BLaER1 treated with 17β-estradiol and CSF1 and Interleukin-3, amounts not matched to agents 10 nM and 100 nM (cell line): ENCODE results near the gene OLFML1.

ENCODE experiments used
- H3K27ac ChIP-seq, 11 experiments: shearing (Covaris generic); formaldehyde crosslinking; 2 replicates each; pipeline ENCODE4 v1.8.1; 2022
- H3K27me3 ChIP-seq, 11 experiments: shearing (Covaris generic); formaldehyde crosslinking; 2 replicates each; pipeline ENCODE4 v1.8.1; 2022
- H3K36me3 ChIP-seq, 11 experiments: shearing (Covaris generic); formaldehyde crosslinking; 2 replicates each; pipeline ENCODE4 v1.8.1; 2022
- H3K4me1 ChIP-seq, 10 experiments: shearing (Covaris generic); formaldehyde crosslinking; 2 replicates each; pipeline ENCODE4 v1.8.1; 2022
- H3K4me2 ChIP-seq, 11 experiments: shearing (Covaris generic); formaldehyde crosslinking; 2 replicates each; pipeline ENCODE4 v1.8.1; 2022
- H3K4me3 ChIP-seq, 10 experiments: shearing (Covaris generic); formaldehyde crosslinking; 2 replicates each; pipeline ENCODE4 v1.8.1; 2022
- H3K9ac ChIP-seq, 11 experiments: shearing (Covaris generic); formaldehyde crosslinking; 2 replicates each; pipeline ENCODE4 v1.8.1; 2022
- H3K9me3 ChIP-seq, 11 experiments: shearing (Covaris generic); formaldehyde crosslinking; replicated peaks in 1 of 11; 2 replicates each; pipeline ENCODE4 v1.8.1; 2022
- H4K20me1 ChIP-seq, 11 experiments: shearing (Covaris generic); formaldehyde crosslinking; 2 replicates each; pipeline ENCODE4 v1.8.1; 2022
- Cebpa-rat ChIP-seq, 11 experiments: shearing (Covaris generic); IDR thresholded peaks; 2 replicates each; pipeline ENCODE4 v1.8.1; 2022

Gene OLFML1

GRCh38 chr11:7469351-7469865, 15.9 kb upstream of the OLFML1 start:
- Histone ChIP-seq H3K9me3 (no peaks in the 10 kb centered on the region), H3K9ac (no peak overlapping the region), H3K27me3 (no peaks in the 10 kb centered on the region), H3K27ac (no peak overlapping the region), H4K20me1 (no peaks in the 10 kb centered on the region), H3K4me2 (no peak overlapping the region), H3K4me1 (peaks cover 0 to 12% (median 6%) of the 10 kb centered on the region in 10 experiments; a peak in 8 of 20 replicates), H3K4me3 (no peak overlapping the region), H3K36me3 (no peaks in the 10 kb centered on the region; a peak in 1 of 22 replicates)
- TF ChIP-seq Cebpa-rat (IDR thresholded peaks at IDR 0.05) = no peak

GRCh38 chr11:7471071-7471470, 14.2 kb upstream of the OLFML1 start:
- H3K27ac ChIP-seq = no peak overlapping the region
- H3K4me1 ChIP-seq = peaks cover 0 to 12% (median 6%) of the 10 kb centered on the region in 10 experiments; a peak in 8 of 20 replicates
- H4K20me1 ChIP-seq = no peaks in the 10 kb centered on the region
- TF ChIP-seq Cebpa-rat (IDR thresholded peaks at IDR 0.05) = no peak
- H3K4me3 ChIP-seq = no peak overlapping the region
- no peaks in the 10 kb centered on the region for H3K9me3 ChIP-seq
- no peak overlapping the region for H3K4me2 ChIP-seq
- no peak overlapping the region for H3K9ac ChIP-seq
- no peaks in the 10 kb centered on the region; a peak in 1 of 22 replicates for H3K36me3 ChIP-seq
- no peaks in the 10 kb centered on the region for H3K27me3 ChIP-seq

- Histone ChIP-seq H3K27me3 (no peaks in the 10 kb centered on the region), H3K4me2 (peak overlapping the region in 7 of 11 experiments; percentile 12 to 53 (median 43); a peak in 11 of 22 replicates), H3K4me3 (no peak overlapping the region), H3K36me3 (no peaks in the 10 kb centered on the region; a peak in 1 of 22 replicates), H3K4me1 (peaks cover 0 to 12% (median 7%) of the 10 kb centered on the region in 10 experiments; a peak in 10 of 20 replicates), H3K9ac (no peak overlapping the region), H4K20me1 (no peaks in the 10 kb centered on the region), H3K27ac (no peak overlapping the region), H3K9me3 (no peaks in the 10 kb centered on the region)
- TF ChIP-seq Cebpa-rat (IDR thresholded peaks at IDR 0.05) = no peak
These were observed 11.6 kb upstream of the OLFML1 start for GRCh38 chr11:7473717-7474116.

- no peak overlapping the region for H3K27ac ChIP-seq
- H3K36me3 ChIP-seq = no peaks in the 10 kb centered on the region
- peaks cover 0 to 7% (median 0%) of the 10 kb centered on the region in 10 experiments; a peak in 2 of 20 replicates for H3K4me1 ChIP-seq
- H3K27me3 ChIP-seq = no peaks in the 10 kb centered on the region
- H3K4me2 ChIP-seq = no peak overlapping the region
- no peak overlapping the region for H3K4me3 ChIP-seq
- no peak overlapping the region for H3K9ac ChIP-seq
- no peaks in the 10 kb centered on the region for H4K20me1 ChIP-seq
- TF ChIP-seq Cebpa-rat (IDR thresholded peaks at IDR 0.05) = no peak
- no peaks in the 10 kb centered on the region for H3K9me3 ChIP-seq
These were observed 5.2 kb upstream of the OLFML1 start for GRCh38 chr11:7480113-7480512.

- Histone ChIP-seq H3K9me3 (no peaks in the 10 kb centered on the region), H4K20me1 (no peaks in the 10 kb centered on the region), H3K27ac (no peak overlapping the region), H3K4me1 (peaks cover 0 to under 1% (median 0%) of the 10 kb centered on the region in 10 experiments; a peak in 4 of 20 replicates), H3K9ac (no peak overlapping the region), H3K4me2 (no peak overlapping the region), H3K4me3 (no peak overlapping the region), H3K36me3 (no peaks in the 10 kb centered on the region), H3K27me3 (no peaks in the 10 kb centered on the region)
- TF ChIP-seq Cebpa-rat (IDR thresholded peaks at IDR 0.05) = no peak
These were observed 1.2 kb upstream of the OLFML1 start for GRCh38 chr11:7484131-7484530.

- Histone ChIP-seq H3K9ac (no peak overlapping the region), H4K20me1 (no peaks in the 10 kb centered on the region), H3K4me3 (no peak overlapping the region), H3K4me1 (peaks cover 0 to 6% (median 0%) of the 10 kb centered on the region in 10 experiments; a peak in 5 of 20 replicates), H3K27ac (no peak overlapping the region), H3K27me3 (no peaks in the 10 kb centered on the region), H3K36me3 (no peaks in the 10 kb centered on the region), H3K4me2 (no peak overlapping the region), H3K9me3 (no peaks in the 10 kb centered on the region)
- no peak for TF ChIP-seq Cebpa-rat (IDR thresholded peaks at IDR 0.05)
These were observed 661 bp upstream of the OLFML1 start for GRCh38 chr11:7484645-7485044.

GRCh38 chr11:7486098-7486780, 933 bp downstream of the OLFML1 start:
- H3K9me3 ChIP-seq = no peaks in the 10 kb centered on the region
- H3K4me2 ChIP-seq = no peak overlapping the region
- H3K36me3 ChIP-seq = no peaks in the 10 kb centered on the region
- H3K4me3 ChIP-seq = no peak overlapping the region
- TF ChIP-seq Cebpa-rat (IDR thresholded peaks at IDR 0.05) = no peak
- no peaks in the 10 kb centered on the region for H4K20me1 ChIP-seq
- no peak overlapping the region for H3K9ac ChIP-seq
- no peak overlapping the region for H3K27ac ChIP-seq
- peaks cover 0 to 16% (median 0%) of the 10 kb centered on the region in 10 experiments; a peak in 7 of 20 replicates for H3K4me1 ChIP-seq
- H3K27me3 ChIP-seq = no peaks in the 10 kb centered on the region

GRCh38 chr11:7486781-7487140, 1.5 kb downstream of the OLFML1 start:
- Histone ChIP-seq H3K27ac (no peak overlapping the region), H3K4me1 (peaks cover 0 to 16% (median 0%) of the 10 kb centered on the region in 10 experiments; a peak in 7 of 20 replicates), H3K27me3 (no peaks in the 10 kb centered on the region), H4K20me1 (no peaks in the 10 kb centered on the region), H3K9me3 (no peaks in the 10 kb centered on the region), H3K4me3 (no peak overlapping the region), H3K9ac (no peak overlapping the region), H3K4me2 (no peak overlapping the region), H3K36me3 (no peaks in the 10 kb centered on the region)
- TF ChIP-seq Cebpa-rat (IDR thresholded peaks at IDR 0.05) = no peak

GRCh38 chr11:7487360-7487759, 2.1 kb downstream of the OLFML1 start:
- Histone ChIP-seq H3K4me2 (no peak overlapping the region), H3K36me3 (no peaks in the 10 kb centered on the region), H3K9ac (no peak overlapping the region), H3K27ac (no peak overlapping the region), H3K4me3 (no peak overlapping the region), H3K9me3 (no peaks in the 10 kb centered on the region), H3K4me1 (peaks cover 0 to 16% (median 0%) of the 10 kb centered on the region in 10 experiments; a peak in 7 of 20 replicates), H4K20me1 (no peaks in the 10 kb centered on the region), H3K27me3 (no peaks in the 10 kb centered on the region)
- no peak for TF ChIP-seq Cebpa-rat (IDR thresholded peaks at IDR 0.05)

GRCh38 chr11:7488681-7489080, 3.4 kb downstream of the OLFML1 start:
- H3K27ac ChIP-seq = no peak overlapping the region
- H3K4me2 ChIP-seq = no peak overlapping the region
- H3K4me3 ChIP-seq = no peak overlapping the region
- H3K4me1 ChIP-seq = peaks cover 0 to 21% (median 0%) of the 10 kb centered on the region in 10 experiments; a peak in 7 of 20 replicates
- H4K20me1 ChIP-seq = no peaks in the 10 kb centered on the region
- no peaks in the 10 kb centered on the region for H3K36me3 ChIP-seq
- H3K9ac ChIP-seq = no peak overlapping the region
- no peak for TF ChIP-seq Cebpa-rat (IDR thresholded peaks at IDR 0.05)
- H3K27me3 ChIP-seq = no peaks in the 10 kb centered on the region
- H3K9me3 ChIP-seq = no peaks in the 10 kb centered on the region
